ENCODE results near the gene CSMD2.

CSMD2 gene

DNA sequence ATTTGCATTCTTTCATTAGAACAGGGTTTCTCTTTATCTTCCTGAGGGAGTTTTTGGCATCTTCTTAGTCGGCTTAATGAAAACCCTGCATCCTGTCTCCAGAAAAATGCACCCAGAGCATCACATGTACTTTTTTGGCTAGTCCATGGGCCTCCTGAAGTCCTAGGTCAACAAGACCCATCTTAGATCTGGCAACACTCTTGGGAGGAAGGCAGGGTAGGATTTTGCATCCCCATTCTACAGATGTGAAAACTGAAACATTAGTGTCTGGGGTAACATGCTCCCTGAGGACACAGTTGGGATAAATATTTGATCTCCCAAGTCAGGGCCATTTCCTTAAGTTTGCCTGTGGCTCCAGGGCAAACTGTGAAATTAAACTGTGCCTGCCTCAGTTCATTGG is 341.2 kb downstream of the CSMD2 start:
- DNase-seq (ENCODE audit: low read depth in 3 of 3, low spot score in 1 of 3): no peak

- no peak for DNase-seq (ENCODE audit: low read depth in 3 of 3, low spot score in 1 of 3)
These were observed 341.6 kb downstream of the CSMD2 start for GRCh38 chr1:33823401-33823800.

DNA sequence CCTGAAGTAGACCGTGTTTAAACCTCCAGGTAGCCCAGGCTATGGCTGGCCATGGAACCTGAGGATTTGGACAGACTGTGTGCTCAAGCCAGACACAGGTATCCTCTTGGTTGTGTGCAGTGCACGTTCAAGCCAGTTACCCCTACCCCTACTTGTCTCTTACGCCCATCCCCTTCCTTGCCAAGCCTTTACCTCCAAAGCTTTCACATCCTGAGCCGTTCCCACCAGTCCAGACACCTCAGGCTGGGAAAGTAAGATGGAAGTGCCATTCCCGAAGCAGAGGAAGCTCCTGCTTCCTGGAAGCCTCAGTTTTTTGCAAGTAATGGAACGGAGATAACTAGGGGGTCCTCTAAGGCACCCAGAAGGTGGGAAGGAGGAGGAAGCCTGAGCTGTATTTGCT is 342.6 kb downstream of the CSMD2 start:
- no peak for DNase-seq (ENCODE audit: low read depth in 3 of 3, low spot score in 1 of 3)

DNA sequence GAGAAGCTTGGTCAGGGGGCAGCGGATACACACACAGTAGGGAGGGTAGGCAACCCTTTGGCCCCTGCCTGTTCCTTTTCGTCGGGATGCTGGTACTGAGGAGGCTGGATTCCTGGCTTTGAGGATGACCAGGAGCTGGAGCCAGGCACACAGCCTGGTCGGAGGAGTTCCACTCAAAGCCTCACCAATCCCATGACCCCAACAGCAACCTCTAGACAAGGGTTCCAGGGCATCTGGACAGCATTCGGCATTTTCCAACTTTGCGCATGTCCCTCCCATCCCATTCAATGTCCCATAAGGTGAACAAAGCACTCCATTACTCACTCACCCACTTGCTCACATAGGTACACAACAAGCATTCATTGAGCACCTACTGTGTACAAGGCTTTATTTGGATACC is 343.7 kb downstream of the CSMD2 start:
- no peak for DNase-seq (ENCODE audit: low read depth in 3 of 3, low spot score in 1 of 3)

DNA sequence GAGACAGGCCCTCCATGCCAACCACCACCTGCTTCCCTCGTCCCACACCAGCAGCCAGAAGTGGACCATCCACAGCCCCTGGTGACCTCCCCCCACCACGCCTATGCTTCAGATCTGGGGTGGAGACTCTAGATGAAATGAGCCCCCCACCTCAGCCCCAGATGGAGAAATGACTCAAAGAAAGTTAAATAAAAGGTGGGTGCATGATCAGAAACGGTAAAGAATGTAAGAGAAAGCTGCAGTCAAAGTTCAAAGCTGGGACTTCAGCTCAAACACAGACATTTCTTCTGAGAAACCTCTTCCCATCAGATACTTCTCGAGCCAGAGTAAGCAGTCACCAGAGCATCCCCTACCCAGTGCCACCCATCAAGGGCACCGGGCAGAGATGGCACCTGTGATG is 344.2 kb downstream of the CSMD2 start:
- DNase-seq (ENCODE audit: low read depth in 3 of 3, low spot score in 1 of 3): no peak

DNA sequence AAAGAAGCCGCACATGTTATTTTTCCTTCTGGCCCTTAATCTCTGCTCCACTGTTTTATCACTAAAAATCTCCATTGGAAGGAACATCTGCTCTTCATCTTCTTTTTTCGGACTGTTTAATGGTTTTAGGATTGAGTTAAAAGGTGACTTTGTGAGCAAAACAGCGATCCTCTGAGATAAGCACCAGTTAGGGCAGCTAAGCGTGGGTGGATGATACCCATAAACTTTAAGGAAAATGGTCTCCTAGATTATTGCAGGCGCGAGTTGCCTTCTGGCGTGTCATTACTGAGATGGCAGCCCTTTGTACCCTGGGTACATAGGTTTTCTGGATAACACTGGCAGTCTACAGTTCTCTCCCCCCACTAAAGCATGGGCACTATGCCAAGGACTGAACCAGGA is 345.1 kb downstream of the CSMD2 start:
- no peak for DNase-seq (ENCODE audit: low read depth in 3 of 3, low spot score in 1 of 3)

DNA sequence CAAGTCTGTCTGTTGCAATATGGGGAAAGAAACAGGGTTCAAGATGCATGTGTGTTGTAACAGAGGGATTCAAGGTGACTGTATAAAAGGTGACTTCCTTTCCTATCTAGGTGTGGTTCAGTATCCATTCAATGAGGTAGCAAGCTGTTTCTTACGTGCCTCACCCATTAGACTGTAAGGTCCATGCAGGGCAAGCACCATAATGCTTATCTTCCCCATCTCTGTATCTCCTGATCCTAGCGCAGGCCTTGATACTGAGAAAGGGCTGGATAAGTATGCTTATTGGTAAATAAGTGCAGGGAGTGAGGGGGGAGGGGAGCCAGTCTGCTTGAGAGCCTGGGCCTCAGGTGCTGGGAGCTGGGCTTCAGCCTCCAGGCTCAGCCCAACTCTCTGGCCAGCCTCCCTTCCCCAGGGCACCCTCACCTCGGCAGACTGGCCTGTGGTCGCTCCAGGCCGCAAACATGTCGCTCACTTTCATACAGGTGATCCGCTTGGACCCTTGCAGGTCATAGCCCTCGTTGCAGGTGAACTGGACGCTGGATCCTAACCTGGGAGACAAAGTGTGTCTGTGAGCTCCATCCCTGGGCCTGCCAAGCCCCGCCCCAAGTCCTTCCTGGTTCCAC is 345.6 kb downstream of the CSMD2 start:
- no peak for DNase-seq (ENCODE audit: low read depth in 3 of 3, low spot score in 1 of 3)

DNA sequence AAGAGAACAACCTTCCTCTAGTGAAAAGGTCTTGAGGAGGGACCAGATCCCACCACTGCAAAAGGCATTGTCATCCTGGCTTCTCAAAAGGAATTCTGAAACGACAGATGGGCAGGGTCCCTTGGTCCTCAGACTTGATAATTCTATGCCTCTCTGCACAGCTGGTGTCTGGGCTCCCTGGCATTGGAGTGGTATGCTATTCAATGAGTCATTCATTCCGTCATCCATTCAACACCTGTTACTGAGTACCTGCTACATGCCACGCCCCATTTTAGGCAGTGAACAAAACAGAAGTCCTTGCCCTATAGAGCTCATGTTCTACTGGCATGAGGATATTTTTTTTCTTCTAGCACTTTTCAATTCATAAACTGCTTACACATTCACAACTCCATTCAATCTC is 347.0 kb downstream of the CSMD2 start:
- DNase-seq (ENCODE audit: low read depth in 3 of 3, low spot score in 1 of 3): no peak

DNA sequence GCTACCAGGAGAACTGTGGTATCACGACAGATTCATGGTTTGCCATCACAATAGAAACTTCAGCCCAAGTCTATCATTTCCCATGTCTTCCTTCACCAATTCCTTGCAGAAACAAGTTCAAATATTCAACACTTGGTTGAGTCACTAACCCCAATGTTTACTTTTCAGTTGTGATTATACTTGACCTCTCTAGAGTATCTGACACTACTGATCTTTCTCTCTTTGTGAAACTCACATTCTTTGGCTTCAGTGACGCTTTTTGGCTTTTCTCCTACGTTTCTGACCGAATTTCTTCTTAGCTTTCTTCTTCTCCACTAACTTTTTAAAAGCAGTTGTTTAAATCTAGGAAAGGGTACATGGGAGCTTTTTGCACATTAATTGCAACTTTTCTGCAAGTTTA is 350.0 kb downstream of the CSMD2 start:
- DNase-seq (ENCODE audit: low read depth in 3 of 3, low spot score in 1 of 3): no peak

DNA sequence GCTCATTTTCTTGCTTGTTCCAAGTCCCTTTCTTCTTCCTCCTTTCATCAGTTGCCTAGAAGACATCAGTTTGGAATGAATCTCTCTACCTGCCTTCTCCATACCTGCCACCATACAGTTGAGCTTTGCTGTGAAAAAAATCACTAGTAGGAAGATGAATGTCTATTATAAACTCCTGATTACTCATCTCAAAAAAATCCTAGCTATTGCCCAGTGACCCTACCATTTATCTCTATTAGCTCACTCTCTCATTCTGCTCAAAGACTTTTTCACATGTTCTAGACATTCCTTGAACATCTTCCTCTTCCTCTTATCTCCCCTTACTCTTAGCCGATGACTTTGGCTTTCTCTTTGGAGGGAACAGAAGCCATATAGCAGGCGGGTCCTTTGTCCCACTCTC is 350.9 kb downstream of the CSMD2 start:
- DNase-seq (ENCODE audit: low read depth in 3 of 3, low spot score in 1 of 3): no peak

GRCh38 chr1:33810571-33810970 is 354.5 kb downstream of the CSMD2 start:
- DNase-seq (ENCODE audit: low read depth in 3 of 3, low spot score in 1 of 3): no peak

- no peak for DNase-seq (ENCODE audit: low read depth in 3 of 3, low spot score in 1 of 3)
These were observed 359.0 kb downstream of the CSMD2 start for GRCh38 chr1:33805988-33806387.

GRCh38 chr1:33802268-33802667 is 362.8 kb downstream of the CSMD2 start:
- DNase-seq (ENCODE audit: low read depth in 3 of 3, low spot score in 1 of 3): no peak

GRCh38 chr1:33797849-33798248 is 367.2 kb downstream of the CSMD2 start:
- no peak for DNase-seq (ENCODE audit: low read depth in 3 of 3, low spot score in 1 of 3)

- DNase-seq (ENCODE audit: low read depth in 3 of 3, low spot score in 1 of 3): no peak
These were observed 372.4 kb downstream of the CSMD2 start for GRCh38 chr1:33792651-33793050.

DNA sequence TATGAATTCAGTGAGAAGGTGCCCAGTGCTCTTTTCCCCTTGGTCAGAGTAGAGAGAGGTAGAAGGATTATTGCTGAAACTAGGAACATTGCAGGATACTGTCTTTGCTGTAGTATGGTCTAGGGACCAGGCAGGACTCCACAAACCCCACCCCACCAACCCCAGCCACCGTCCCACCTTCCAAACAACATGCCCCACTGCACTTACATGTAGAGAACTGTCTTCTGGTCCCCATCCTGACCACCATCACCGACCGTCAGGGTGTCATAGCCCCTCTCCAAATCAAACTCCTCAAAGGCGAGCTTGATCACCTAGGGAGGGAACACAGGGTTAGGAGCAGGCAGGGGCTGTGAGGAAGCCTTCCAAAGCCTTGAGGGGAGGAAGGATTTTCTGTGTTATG is 372.8 kb downstream of the CSMD2 start:
- no peak for DNase-seq (ENCODE audit: low read depth in 3 of 3, low spot score in 1 of 3)

GRCh38 chr1:33791251-33791650 is 373.8 kb downstream of the CSMD2 start:
- DNase-seq (ENCODE audit: low read depth in 3 of 3, low spot score in 1 of 3): no peak

GRCh38 chr1:33790577-33790976 is 374.5 kb downstream of the CSMD2 start:
- DNase-seq (ENCODE audit: low read depth in 3 of 3, low spot score in 1 of 3): no peak

DNA sequence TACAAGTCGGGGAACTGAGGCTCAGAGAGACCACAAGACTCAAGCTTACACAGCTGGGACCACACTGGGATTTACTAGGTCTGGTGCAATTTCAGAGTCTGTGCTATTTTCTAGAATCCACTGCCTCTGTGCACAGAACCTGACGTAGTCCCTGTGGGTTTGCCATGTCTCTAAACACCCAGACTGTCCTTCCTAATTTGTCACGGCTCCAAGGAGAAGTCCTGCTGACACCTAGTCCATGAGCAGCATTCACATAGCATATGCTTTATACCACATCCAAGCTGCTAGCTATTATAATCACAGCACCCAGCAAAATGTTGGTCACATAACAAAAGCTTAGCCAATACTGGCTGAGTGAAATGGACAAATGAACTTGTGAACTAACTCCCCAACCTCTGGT is 380.2 kb downstream of the CSMD2 start:
- no peak for DNase-seq (ENCODE audit: low read depth in 3 of 3, low spot score in 1 of 3)

- no peak for DNase-seq (ENCODE audit: low read depth in 3 of 3, low spot score in 1 of 3)
These were observed 382.3 kb downstream of the CSMD2 start for GRCh38 chr1:33782776-33783175.

DNA sequence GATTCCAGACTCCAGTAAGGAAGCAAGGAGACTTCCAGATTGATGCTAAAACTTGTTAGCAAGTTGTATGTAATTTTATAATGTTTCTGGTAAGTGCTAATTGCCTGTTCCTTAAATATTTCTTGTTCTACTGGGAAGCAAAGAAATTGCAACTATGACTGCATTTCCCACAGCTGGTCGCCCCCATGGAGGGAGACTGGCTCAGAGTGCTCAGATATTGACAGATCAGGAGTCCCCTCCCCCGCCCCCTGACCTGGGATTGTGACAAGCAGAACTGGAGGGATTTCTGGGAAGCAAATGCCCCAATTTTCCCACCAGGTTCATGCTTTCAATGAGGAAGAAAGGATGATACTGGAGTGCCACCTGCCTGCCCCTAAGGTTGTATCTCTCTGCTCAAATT is 383.4 kb downstream of the CSMD2 start:
- no peak for DNase-seq (ENCODE audit: low read depth in 3 of 3, low spot score in 1 of 3)

GRCh38 chr1:33777337-33777736 is 387.7 kb downstream of the CSMD2 start:
- DNase-seq (ENCODE audit: low read depth in 3 of 3, low spot score in 1 of 3): no peak

DNA sequence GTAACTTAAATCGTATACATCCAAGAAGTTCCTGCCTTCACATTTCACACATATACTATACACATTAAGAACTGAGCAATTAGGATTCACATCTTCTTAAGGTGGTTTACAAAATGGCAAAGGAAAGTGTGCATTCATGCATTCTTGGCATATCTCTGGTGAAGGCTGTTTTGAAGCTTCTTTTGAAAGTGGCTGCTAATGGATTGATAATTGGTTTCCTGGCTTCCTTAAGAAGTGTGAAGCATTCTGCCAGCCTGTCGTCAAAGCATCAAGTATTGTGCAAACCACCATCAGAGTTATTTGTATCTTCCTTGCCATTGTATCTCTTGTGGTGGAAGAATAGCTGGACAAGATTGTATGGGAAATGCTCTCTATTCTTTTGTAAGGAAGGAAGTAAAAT is 396.2 kb downstream of the CSMD2 start:
- DNase-seq (ENCODE audit: low read depth in 3 of 3, low spot score in 1 of 3): no peak

DNA sequence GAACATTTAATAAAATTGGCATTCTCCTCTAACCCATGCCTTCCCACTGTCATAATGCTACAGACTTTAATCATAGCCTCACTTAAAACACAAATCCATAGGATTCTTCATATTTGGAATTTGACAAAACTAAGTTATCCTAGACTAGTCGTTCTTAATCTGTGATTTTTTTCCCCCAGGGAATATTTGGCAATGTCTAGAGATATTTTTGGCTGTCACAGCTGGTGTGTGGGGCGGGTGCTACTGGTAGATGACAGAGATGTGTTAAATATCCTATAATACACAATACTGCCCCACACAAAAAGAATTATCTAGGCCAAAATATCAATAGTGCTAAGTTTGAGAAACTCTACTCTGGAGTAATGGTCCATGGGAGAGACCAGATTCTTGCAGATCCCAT is 396.9 kb downstream of the CSMD2 start:
- no peak for DNase-seq (ENCODE audit: low read depth in 3 of 3, low spot score in 1 of 3)
